ENCODE results near the gene LPCAT1. TPM values are rescaled to one million over a fixed set of nuclear protein-coding genes. Genes with fewer than 3 reads are reported as not detected.

Gene LPCAT1
- total and polyA plus RNA-seq, 2 of the 4 experiments (the other 2 are of a cell fraction), result 17.7 to 33.6 TPM

DNA sequence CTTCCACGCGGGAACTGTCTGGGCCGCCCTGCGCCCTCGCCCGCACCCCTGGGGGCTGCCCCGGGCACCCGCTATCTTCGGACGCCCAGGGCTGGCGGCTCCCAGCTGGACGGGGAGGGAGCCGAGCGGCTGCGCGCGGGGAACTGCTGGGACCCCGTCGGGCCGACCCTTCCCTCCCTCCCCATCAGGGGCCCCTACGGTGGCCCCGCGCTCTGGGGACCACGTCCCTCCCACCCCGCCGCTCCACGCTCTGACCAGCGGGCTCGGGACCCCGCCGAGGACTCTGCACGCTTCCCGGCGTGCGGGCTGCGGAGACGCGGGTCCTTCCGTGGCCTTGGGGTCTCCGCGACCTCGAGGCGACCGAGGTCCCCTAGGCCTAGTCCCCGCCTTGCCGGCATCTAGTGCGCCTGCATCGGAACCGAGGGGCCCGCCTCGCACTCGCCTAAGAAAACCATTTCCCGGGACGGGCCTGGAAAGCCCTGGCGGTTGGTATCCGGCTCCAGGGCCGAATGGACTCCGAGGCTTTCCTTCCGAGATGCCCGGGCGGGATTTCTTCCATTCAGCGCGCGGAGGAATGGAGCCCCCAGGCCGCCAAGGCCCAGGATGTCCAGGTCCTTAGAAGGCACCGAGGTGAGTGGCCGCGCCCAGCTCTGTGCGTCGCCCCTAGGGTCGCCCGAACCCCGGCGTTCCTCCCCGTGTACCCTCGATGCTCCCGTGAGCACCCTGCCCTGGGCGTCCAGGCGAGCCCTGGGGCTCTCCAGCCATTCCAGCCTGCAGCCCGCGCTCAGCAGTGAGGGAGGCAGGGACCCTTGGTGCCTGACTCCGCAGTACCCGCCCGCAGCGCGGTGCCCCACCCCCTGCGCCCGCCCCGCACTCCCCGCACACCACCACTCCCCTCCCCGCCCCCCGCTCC lies 77.8 kb downstream of the LPCAT1 start:
- Histone ChIP-seq H3K36me3 (ENCODE audit: control insufficient read depth, insufficient read depth, low read length) (no peaks in the 10 kb centered on the region), H3K9ac (ENCODE audit: low read depth, low read length) (no peak overlapping the region), H2BK20ac (ENCODE audit: low read depth, low read length) (no peak overlapping the region), H3K56ac (ENCODE audit: extremely low read depth, insufficient read depth, low read length) (no peak overlapping the region), H4K8ac (ENCODE audit: low read depth in 2 of 2, low read length in 2 of 2) (no peak overlapping the region), H3K4me2 (ENCODE audit: low read depth, low read length) (no peak overlapping the region), H3K9me3 (ENCODE audit: control insufficient read depth, insufficient read depth, low read length) (peaks cover 5% of the 10 kb centered on the region; the same call in 1 of the 2 replicates), H2AFZ (replicated peaks; ENCODE audit: low read length, poor library complexity) (no peak overlapping the region), H3K27ac (ENCODE audit: insufficient read depth, low read length) (no peak overlapping the region), H2BK15ac (ENCODE audit: low read depth, low read length) (no peak overlapping the region), H3K4me3 (ENCODE audit: insufficient read depth, low read depth, low read length) (no peak overlapping the region), H2AK9ac (replicated peaks; ENCODE audit: low read depth, low read length, poor library complexity) (no peak overlapping the region), H3K9me1 (ENCODE audit: insufficient read depth, low read length) (no peaks in the 10 kb centered on the region), H3K18ac (ENCODE audit: low read depth, low read length) (no peak overlapping the region), H3K79me1 (ENCODE audit: low read depth in 1 of 2, low read length in 2 of 2) (no peaks in the 10 kb centered on the region), H3K27me3 (ENCODE audit: control insufficient read depth, insufficient read depth, low read length) (peaks cover 74% of the 10 kb centered on the region), H2BK5ac (ENCODE audit: low read depth, low read length, poor library complexity, severe bottlenecking) (no peak overlapping the region), H4K91ac (ENCODE audit: insufficient read depth, low read depth, low read length) (no peak overlapping the region), H3K23ac (ENCODE audit: low read depth, low read length) (no peak overlapping the region), H2BK120ac (ENCODE audit: low read depth, low read length) (no peak overlapping the region), H2AK5ac (ENCODE audit: low read depth, low read length) (no peak overlapping the region), H4K20me1 (ENCODE audit: insufficient read depth, low read length) (no peaks in the 10 kb centered on the region), H3K14ac (replicated peaks; ENCODE audit: low read depth, low read length) (no peak overlapping the region), H3K4ac (ENCODE audit: low read depth, low read length) (no peak overlapping the region), H3K4me1 (ENCODE audit: control insufficient read depth, insufficient read depth, low read length) (no peaks in the 10 kb centered on the region), H4K5ac (ENCODE audit: low read depth, low read length) (no peak overlapping the region)
- POLR2A ChIA-PET (ENCODE audit: unreplicated experiment), result no interaction called here
- ATAC-seq (ENCODE audit: low read depth) (peak; percentile 15; the same call in 1 of the 2 replicates), DNase-seq (no peak)
- intact Hi-C loops (cut with micrococcal nuclease) (no loop called here), dilution Hi-C loops (cut with HindIII; ENCODE audit: low sequenced_read_pairs, unreplicated experiment) (no loop called here), in situ Hi-C loops (cut with MboI; ENCODE audit: low sequenced_read_pairs) (no loop called here)
- CTCF ChIA-PET, result no interaction called here
- no TSS peak for BruUV-seq (replicated peaks)
- 3% methylated on average over 48 of the region's 92 CpGs; no CpG with 5 or more reads in 1 of the 2 experiments for WGBS, 2 experiments (ENCODE audit: extremely low coverage in 2 of 2, insufficient read length in 1 of 2)
- TF ChIP-seq MXI1 (IDR thresholded peaks at IDR 0.05; ENCODE audit: borderline replicate concordance, low read depth, low read length) (no peak), RCOR1 (IDR thresholded peaks at IDR 0.05; ENCODE audit: insufficient replicate concordance, low read length) (no peak)
- TF ChIP-seq, protein P1, sequence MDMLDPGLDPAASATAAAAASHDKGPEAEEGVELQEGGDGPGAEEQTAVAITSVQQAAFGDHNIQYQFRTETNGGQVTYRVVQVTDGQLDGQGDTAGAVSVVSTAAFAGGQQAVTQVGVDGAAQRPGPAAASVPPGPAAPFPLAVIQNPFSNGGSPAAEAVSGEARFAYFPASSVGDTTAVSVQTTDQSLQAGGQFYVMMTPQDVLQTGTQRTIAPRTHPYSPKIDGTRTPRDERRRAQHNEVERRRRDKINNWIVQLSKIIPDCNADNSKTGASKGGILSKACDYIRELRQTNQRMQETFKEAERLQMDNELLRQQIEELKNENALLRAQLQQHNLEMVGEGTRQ (IDR thresholded peaks at IDR 0.05; ENCODE audit: low read depth, low read length), result no peak

Measured in IMR-90 (cell line).